ENCODE measurements around the gene FOXP1. TPM values are rescaled to one million over a fixed set of nuclear protein-coding genes. Genes with fewer than 3 reads are reported as not detected.

Gene FOXP1
- polyA plus RNA-seq, 5 donors = 88.9 to 130 (median 123) TPM

GRCh38 chr3:71589132-71589531 is 5.6 kb upstream of the FOXP1 start:
- no peak for DNase-seq

GRCh38 chr3:71587958-71588357 is 4.4 kb upstream of the FOXP1 start:
- DNase-seq = no peak

- no peak for DNase-seq
These were observed 3.3 kb upstream of the FOXP1 start for GRCh38 chr3:71586810-71587242.

GRCh38 chr3:71585887-71586809 is 2.6 kb upstream of the FOXP1 start:
- peak in 1 of 2 donors; percentile 49 for DNase-seq

DNA sequence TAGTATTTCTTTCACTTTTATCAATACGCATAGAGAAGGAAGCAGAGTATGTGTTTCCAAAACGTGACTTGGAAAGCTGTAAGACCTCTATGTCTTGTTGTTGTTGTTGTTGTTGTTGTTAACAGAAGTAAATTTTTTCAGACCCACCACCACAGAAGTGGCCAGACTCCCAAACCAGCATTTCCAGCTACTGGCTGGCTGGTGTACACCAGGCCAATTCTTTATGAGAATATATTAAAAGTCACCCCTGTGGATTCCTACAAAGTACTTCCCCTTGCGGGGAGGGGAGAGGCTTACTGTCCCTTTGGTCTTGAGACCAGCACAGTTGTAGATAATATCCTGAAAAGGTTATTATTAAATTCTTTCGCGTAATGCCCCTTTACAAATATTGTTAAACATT is 1.6 kb upstream of the FOXP1 start:
- no peak for DNase-seq

GRCh38 chr3:71584394-71585011 is 975 bp upstream of the FOXP1 start:
- peak; percentile 48 to 57 for DNase-seq

GRCh38 chr3:71582612-71583565 is 639 bp downstream of the FOXP1 start:
- DNase-seq = peak; percentile 50 to 57

DNA sequence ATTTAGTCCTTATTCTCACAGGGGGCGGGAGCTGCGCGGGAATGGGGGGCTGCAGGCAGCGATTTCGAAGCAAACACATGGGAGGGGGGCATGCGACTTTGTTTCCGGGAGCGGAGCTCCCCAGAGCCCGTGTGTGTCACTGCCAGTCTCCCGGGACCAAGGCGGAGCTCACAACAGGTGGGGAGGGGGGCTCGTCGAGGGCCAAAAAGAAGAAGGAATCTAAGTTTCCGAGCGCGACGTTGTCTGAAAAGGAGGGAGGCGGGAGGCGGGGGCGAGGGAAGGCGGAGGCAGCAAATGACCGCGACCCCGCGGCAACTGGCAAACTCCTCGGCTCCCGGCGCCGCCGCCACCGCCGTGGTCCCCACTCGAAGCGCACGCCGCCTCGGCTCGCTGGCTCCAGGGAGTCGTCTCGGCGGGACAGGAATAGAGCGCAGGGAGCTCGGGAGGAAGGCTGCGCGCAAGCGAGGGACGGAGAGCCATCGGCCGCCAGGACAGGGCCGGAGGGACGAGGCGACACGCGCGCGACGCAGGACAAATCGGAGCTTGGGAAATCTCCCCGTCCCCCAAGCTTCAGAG is 1.4 kb downstream of the FOXP1 start:
- peak; percentile 58 to 59 for DNase-seq

GRCh38 chr3:71581457-71582035 is 2.0 kb downstream of the FOXP1 start:
- peak in 1 of 2 donors; percentile 36 for DNase-seq

- DNase-seq = no peak
These were observed 2.7 kb downstream of the FOXP1 start for GRCh38 chr3:71580636-71581456.

DNA sequence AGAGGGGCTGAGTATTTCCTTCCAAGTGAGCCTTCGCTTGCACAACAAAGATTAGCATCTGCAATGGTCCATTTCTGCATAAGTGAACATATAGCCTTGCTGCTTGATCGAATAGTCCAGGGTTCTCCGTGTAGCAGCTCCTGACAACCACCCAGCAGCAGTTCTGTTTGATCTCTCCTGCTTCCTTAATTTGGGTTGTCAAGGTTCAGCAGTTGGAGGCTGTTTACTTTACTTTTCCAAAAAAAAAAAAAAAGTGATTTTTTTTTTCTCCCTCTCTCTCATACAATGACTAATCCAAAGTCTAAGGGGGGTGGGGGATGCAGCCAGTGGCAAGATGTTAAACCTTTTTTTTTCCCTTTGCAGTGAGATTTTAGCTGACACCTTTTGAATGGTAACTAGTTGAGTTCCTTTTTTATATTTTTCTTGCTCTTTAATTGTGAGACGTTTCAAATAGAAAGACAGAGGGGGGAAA is 3.6 kb downstream of the FOXP1 start:
- no peak for DNase-seq

- DNase-seq = no peak
These were observed 4.1 kb downstream of the FOXP1 start for GRCh38 chr3:71579326-71579934.

GRCh38 chr3:71578054-71578751 is 5.3 kb downstream of the FOXP1 start:
- no peak for DNase-seq

GRCh38 chr3:71577011-71577410 is 6.5 kb downstream of the FOXP1 start:
- no peak for DNase-seq

DNA sequence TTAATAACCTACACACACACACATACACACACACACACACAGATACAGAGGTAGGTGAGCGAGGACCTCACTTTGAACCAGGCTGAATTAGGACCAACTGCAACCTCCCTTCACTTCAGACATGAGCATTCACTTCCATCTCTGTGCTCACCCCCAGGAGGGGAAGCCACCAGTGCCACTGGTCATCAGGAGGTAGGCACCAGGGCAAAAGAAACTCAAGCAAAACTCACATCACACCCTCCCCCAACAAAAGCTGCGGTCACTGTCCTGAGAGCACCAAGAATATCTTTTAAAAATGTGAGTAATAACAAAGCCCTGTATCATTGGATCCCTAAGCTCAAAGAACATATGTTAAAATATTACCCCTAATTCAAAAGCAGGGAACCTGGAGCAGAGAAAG is 8.1 kb downstream of the FOXP1 start:
- no peak for DNase-seq

DNA sequence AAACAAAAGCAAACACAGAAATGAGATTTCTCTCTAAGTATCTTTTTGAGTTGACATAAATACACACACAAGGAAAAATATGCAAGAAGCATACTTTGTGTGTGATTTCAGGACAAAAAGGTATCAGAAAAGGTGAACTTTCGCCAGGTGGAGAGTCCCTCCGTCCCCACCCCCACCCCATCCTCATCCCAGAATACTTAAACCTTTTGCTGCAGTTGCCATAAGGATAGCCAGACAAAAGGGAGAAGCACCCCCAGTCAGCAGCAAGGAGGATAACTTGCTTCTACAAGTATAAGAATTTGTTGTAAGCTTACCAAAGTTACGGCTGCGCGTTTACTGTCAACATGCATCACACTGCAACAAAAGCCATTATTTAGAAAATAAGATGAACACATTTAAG is 10.3 kb downstream of the FOXP1 start:
- DNase-seq = no peak

- DNase-seq = no peak
These were observed 13.0 kb downstream of the FOXP1 start for GRCh38 chr3:71570546-71570945.

GRCh38 chr3:71568207-71568606 is 15.3 kb downstream of the FOXP1 start:
- DNase-seq = no peak

DNA sequence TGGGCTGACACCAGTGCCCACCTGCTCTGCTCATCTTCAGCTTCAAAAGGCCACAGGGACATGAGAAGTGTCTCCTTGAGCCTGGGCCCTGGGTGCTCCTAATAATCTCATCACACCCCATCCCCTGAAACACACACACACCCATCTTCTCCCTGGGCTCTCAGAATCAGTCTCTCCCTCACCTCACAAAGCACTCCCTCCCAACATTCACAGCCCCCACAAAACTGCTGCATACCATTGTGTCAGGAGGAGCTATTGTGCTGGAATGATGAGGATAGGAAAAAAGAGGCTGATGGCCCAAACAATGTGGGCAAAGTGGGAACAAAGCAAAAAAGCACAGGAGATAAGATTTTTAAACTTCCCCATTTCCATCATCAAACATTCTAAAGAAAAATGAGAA is 16.8 kb downstream of the FOXP1 start:
- DNase-seq = no peak
